Esophagus squamous epithelium (tissue), 5 donors: ENCODE measurements around the gene SPINK13. TPM values are rescaled to one million over a fixed set of nuclear protein-coding genes. Genes with fewer than 3 reads are reported as not detected.

Source experiments
- DNase-seq: peaks from one replicate; lab custom pipeline; 2025; lab: John Stamatoyannopoulos, UW
- H3K27ac ChIP-seq, 4 donors: fragments of 200-600 bp; sonication (generic); one replicate each; pipeline ENCODE4 v1.5.1; 2016 to 2019; ENCODE audit warnings: mild to moderate bottlenecking in 1 of 4
- H3K27me3 ChIP-seq, 4 donors: fragments of 200-600 bp; sonication (generic); 1 replicate in 3 of 4; 2 replicates in 1 of 4; pipeline versions ENCODE4 v1.5.1 to v1.6.0; 2017 to 2021; ENCODE audit warnings: antibody characterized with exemption in 1 of 4
- H3K36me3 ChIP-seq, 3 donors: fragments of 200-600 bp; sonication (generic); one replicate each; pipeline ENCODE4 v1.5.1; 2016 to 2019
- H3K4me1 ChIP-seq, 3 donors: fragments of 200-600 bp; sonication (generic); one replicate each; pipeline ENCODE4 v1.5.1; 2017 to 2019
- H3K4me3 ChIP-seq, 4 donors: fragments of 200-600 bp; sonication (generic); 1 replicate in 3 of 4; 2 replicates in 1 of 4; pipeline ENCODE4 v1.5.1; 2016 to 2019; ENCODE audit warnings: mild to moderate bottlenecking in 2 of 4, moderate library complexity in 1 of 4
- H3K9me3 ChIP-seq, 3 donors: fragments of 200-600 bp; sonication (generic); one replicate each; pipeline ENCODE4 v1.5.1; 2016 to 2019
- POLR2A ChIP-seq, 4 donors: fragments of 450-650 bp; IDR thresholded peaks; one replicate each; pipeline ENCODE4 v1.6.1; 2017; ENCODE audit warnings: antibody characterized with exemption in 4 of 4, mild to moderate bottlenecking in 4 of 4, moderate library complexity in 3 of 4
- WGBS, 2 donors: methylation state at CpG; one replicate each; pipeline ENCODE4 v1.1.5; 2018; 5-methylcytosine and 5-hydroxymethylcytosine counted together
- intact Hi-C: fragments of 100-400 bp; cut with DNase I; formaldehyde crosslinking; loops from one replicate; pipeline ENCODE4 v1.15.0; 2022
- total RNA-seq, 4 donors: library from RNA; depleted of rRNA; stranded (reverse); fragments of >200 nt; gene quantifications; one replicate each; pipeline ENCODE4 v1.1.0, GENCODE V29; 2016
- TF ChIP-seq, protein P1 (sequence below), 6 experiments: fragments of 450-650 bp in 4 of 6; fragments of 200-600 bp in 2 of 6; sonication (generic) in 2 of 6; IDR thresholded peaks; one replicate each; pipeline ENCODE4 v1.5.1; 2016 to 2019; ENCODE audit warnings: antibody characterized with exemption in 6 of 6, mild to moderate bottlenecking in 4 of 6, moderate library complexity in 4 of 6
- donor health status: DM: yes; HTN: yes; CAD: no.

The SPINK13 gene
- total RNA-seq, 4 donors from 2014 or later, result not detected

DNA sequence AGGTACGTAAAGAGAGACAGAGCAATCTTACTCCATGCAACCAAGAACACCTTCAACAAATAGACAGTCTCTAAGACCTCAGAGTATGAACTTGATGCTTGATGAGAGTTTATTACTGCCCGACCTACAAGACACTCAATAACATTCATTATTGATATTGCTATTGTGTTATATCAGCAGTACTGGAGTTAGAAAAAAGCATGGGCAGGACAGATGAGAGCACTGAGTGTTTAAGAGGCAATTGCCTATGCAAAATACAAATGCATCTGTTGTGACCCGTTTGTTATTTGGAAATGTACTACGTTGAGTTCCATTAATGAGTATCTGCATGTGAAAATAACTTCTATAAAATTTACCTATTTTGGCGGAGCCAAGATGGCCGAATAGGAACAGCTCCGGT is 38.4 kb upstream of the SPINK13 start:
- Histone ChIP-seq H3K27ac (no peak overlapping the region), H3K36me3 (no peaks in the 10 kb centered on the region), H3K4me1 (no peaks in the 10 kb centered on the region), H3K9me3 (no peaks in the 10 kb centered on the region), H3K4me3 (no peak overlapping the region), H3K27me3 (no peaks in the 10 kb centered on the region)
- 92 to 93% methylated on average over 7 of the region's 7 CpGs for WGBS, 2 donors
- intact Hi-C loops, result no loop called here
- DNase-seq, result no peak
- TF ChIP-seq, protein P1, sequence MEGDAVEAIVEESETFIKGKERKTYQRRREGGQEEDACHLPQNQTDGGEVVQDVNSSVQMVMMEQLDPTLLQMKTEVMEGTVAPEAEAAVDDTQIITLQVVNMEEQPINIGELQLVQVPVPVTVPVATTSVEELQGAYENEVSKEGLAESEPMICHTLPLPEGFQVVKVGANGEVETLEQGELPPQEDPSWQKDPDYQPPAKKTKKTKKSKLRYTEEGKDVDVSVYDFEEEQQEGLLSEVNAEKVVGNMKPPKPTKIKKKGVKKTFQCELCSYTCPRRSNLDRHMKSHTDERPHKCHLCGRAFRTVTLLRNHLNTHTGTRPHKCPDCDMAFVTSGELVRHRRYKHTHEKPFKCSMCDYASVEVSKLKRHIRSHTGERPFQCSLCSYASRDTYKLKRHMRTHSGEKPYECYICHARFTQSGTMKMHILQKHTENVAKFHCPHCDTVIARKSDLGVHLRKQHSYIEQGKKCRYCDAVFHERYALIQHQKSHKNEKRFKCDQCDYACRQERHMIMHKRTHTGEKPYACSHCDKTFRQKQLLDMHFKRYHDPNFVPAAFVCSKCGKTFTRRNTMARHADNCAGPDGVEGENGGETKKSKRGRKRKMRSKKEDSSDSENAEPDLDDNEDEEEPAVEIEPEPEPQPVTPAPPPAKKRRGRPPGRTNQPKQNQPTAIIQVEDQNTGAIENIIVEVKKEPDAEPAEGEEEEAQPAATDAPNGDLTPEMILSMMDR (IDR thresholded peaks at IDR 0.05), result no peak
- TF ChIP-seq POLR2A (IDR thresholded peaks at IDR 0.05), result no peak

DNA sequence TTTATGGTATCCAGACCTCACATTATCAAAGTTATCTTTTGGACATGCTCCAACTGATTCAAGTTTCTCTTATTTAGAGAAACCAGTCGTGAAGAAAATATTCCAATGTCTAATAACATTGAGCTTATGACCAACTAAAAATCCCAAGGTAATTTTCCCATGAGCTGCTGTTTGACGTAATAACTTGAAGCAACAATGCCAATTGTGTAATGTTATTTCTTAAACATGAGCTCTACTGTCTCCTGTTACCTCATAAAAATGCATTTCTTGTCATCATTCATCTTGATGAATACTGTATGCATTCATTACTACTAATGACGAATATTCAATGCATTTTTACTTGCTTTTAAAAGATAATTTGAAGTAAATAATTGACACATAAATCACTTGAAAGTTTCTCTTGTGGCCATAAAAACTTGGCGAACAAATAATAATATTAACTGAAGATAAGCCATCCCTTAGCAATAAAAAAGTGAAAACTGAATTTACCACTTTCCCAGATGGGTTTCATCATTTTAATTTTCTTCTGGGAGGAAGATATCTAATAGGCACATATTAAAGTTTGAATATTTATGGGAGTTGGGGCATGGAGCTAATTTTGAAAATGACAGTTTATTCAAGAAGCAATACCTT is 30.7 kb upstream of the SPINK13 start:
- no peak for DNase-seq
- H3K4me1 ChIP-seq, result no peaks in the 10 kb centered on the region
- no peak overlapping the region for H3K27ac ChIP-seq
- no peak overlapping the region for H3K4me3 ChIP-seq
- no peaks in the 10 kb centered on the region for H3K36me3 ChIP-seq
- WGBS, 2 donors, result 52 to 57% methylated on average over 4 of the region's 4 CpGs
- TF ChIP-seq, protein P1 (IDR thresholded peaks at IDR 0.05), result no peak
- no peak for TF ChIP-seq POLR2A (IDR thresholded peaks at IDR 0.05)
- no peaks in the 10 kb centered on the region for H3K27me3 ChIP-seq
- intact Hi-C loops, result no loop called here
- no peaks in the 10 kb centered on the region for H3K9me3 ChIP-seq

DNA sequence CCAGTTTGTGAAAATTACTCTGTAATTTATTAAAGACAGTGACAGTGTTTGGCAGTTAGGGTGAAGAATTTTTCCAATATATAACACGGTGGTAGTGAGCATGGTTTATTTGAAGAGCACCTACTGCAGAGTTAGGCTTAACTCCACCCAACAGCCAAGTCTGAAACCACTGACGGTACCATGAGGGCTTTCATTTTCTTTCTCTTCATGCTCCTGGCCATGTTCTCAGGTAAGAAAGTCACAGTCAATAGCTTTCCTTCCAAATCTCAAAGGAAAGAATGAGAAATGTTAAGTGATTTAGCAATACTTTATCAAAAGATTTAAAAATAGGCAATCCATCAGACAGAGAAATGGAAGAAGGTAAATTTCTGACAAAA is 30.2 kb upstream of the SPINK13 start, which contains the start of gene MARCOL:
Gene MARCOL, plus strand, starts transcription at position 108 of the 377 bp plus-strand sequence. Its CDS starts 73 bp downstream, at position 181.
- DNase-seq, result no peak
- 52 to 71% methylated on average over 2 of the region's 2 CpGs for WGBS, 2 donors
- Histone ChIP-seq H3K36me3 (no peaks in the 10 kb centered on the region), H3K9me3 (no peaks in the 10 kb centered on the region), H3K4me3 (no peak within 1 kb of the TSS), H3K27me3 (no peaks in the 10 kb centered on the region), H3K27ac (no peak within 1 kb of the TSS), H3K4me1 (no peaks in the 10 kb centered on the region)
- intact Hi-C loops, result no loop called here
- TF ChIP-seq POLR2A (IDR thresholded peaks at IDR 0.05), result no peak
- TF ChIP-seq, protein P1 (IDR thresholded peaks at IDR 0.05), result no peak

DNA sequence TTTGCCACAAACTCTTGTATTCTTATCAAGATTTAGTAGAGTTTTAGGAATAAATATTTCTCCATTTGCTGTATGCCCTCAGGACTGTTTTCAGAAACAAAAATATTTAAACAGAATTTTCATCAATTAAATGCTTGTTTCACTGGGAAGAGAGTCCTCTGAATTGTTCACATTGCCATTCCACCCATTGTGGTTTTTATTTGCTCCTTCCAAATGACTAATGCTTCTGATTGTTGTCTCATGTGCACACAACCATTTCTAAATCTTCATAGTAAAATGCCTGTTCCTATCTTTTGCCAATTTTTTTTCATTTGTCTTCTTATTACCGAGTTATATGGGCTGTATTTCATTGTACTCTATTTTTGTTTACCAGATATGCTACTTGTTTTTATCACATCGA is 19.7 kb upstream of the SPINK13 start:
- Histone ChIP-seq H3K27ac (no peak overlapping the region), H3K9me3 (no peaks in the 10 kb centered on the region), H3K4me3 (no peak overlapping the region), H3K4me1 (no peaks in the 10 kb centered on the region), H3K27me3 (no peaks in the 10 kb centered on the region), H3K36me3 (no peaks in the 10 kb centered on the region)
- intact Hi-C loops, result no loop called here
- 53 to 61% methylated on average over 2 of the region's 2 CpGs for WGBS, 2 donors
- TF ChIP-seq POLR2A (IDR thresholded peaks at IDR 0.05), result no peak
- TF ChIP-seq, protein P1 (IDR thresholded peaks at IDR 0.05), result no peak
- DNase-seq, result no peak

DNA sequence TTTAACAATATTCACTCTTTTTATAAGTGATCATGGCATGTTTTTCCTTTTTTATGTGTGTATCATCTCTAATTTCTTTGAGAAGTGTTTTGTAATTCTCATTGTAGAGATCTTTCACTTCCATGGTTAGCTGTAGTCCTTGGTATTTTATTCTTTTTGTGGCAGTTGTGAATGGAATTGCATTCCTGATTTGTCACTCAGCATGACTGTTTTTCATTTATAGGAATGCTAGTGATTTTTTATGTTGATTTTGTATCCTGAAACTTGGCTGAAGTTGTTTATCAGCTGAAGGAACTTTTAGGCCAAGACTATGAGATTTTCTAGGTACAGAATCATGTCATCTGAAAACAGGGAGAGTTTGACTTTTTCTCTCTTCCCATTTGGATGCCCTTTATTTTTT is 13.1 kb upstream of the SPINK13 start:
- TF ChIP-seq, protein P1 (IDR thresholded peaks at IDR 0.05), result no peak
- no peak for TF ChIP-seq POLR2A (IDR thresholded peaks at IDR 0.05)
- intact Hi-C loops, result no loop called here
- H3K9me3 ChIP-seq, result peaks cover 0 to 27% (median 5%) of the 10 kb centered on the region in 3 donors
- H3K36me3 ChIP-seq, result no peaks in the 10 kb centered on the region
- no peaks in the 10 kb centered on the region for H3K4me1 ChIP-seq
- DNase-seq, result no peak
- no peak overlapping the region for H3K27ac ChIP-seq
- H3K27me3 ChIP-seq, result no peaks in the 10 kb centered on the region
- no peak overlapping the region for H3K4me3 ChIP-seq
